ENCODE data around the gene CCNH. TPM values are rescaled to one million over a fixed set of nuclear protein-coding genes. Genes with fewer than 3 reads are reported as not detected.

The CCNH gene
- total RNA-seq (10 to 100 TPM; 16.9 to 24.7 (median 20.0) TPM), polyA plus RNA-seq (10 to 100 TPM; 25.9 to 29.7 TPM)

- no peak for TF ChIP-seq CTCF (IDR thresholded peaks at IDR 0.05)
- FAIRE-seq (peak; percentile 97), ATAC-seq (peak; percentile 96 to 98 (median 98)), DNase-seq (peak; percentile 92 to 98 (median 97))
- H3K9me3 ChIP-seq = no peaks in the 10 kb centered on the region
- H3K4me1 ChIP-seq = peaks cover 8 to 13% (median 10%) of the 10 kb centered on the region in 3 donors
- H3K36me3 ChIP-seq = peaks cover 0 to 4% (median 0%) of the 10 kb centered on the region in 3 donors
- H3K4me3 ChIP-seq = peak within 1 kb of the TSS; percentile 48 to 82 (median 66)
- peak within 1 kb of the TSS; percentile 87 to 99 (median 95) for H3K27ac ChIP-seq
- intact Hi-C loops (cut with DNase I) = no loop called here
- no peaks in the 10 kb centered on the region for H3K27me3 ChIP-seq
- 0% methylated on average over 46 of the region's 46 CpGs for WGBS, 2 donors
These were observed at the start of gene CCNH for GRCh38 chr5:87412630-87413342. Gene CCNH (minus strand): TSS chr5:87412930. CDS start chr5:87412794, 136 bp downstream.

- Histone ChIP-seq H3K9me3 (no peaks in the 10 kb centered on the region), H3K4me3 (no peak overlapping the region), H3K4me1 (no peaks in the 10 kb centered on the region), H3K36me3 (no peaks in the 10 kb centered on the region), H3K27ac (no peak overlapping the region), H3K27me3 (no peaks in the 10 kb centered on the region)
- DNase-seq (no peak), ATAC-seq (no peak), FAIRE-seq (no peak)
- intact Hi-C loops (cut with DNase I) = no loop called here
- TF ChIP-seq CTCF (IDR thresholded peaks at IDR 0.05) = no peak
These were observed 45.0 kb upstream of the CCNH start for GRCh38 chr5:87457706-87458105.

- Histone ChIP-seq H3K27ac (no peak overlapping the region), H3K4me3 (no peak overlapping the region), H3K27me3 (no peaks in the 10 kb centered on the region), H3K4me1 (no peaks in the 10 kb centered on the region), H3K9me3 (no peaks in the 10 kb centered on the region), H3K36me3 (no peaks in the 10 kb centered on the region)
- no peak for TF ChIP-seq CTCF (IDR thresholded peaks at IDR 0.05)
- ATAC-seq (no peak), FAIRE-seq (no peak), DNase-seq (no peak)
- intact Hi-C loops (cut with DNase I) = no loop called here
- WGBS, 2 donors = 67 to 86% methylated on average over 1 of the region's 1 CpG
These were observed 41.1 kb upstream of the CCNH start for GRCh38 chr5:87453801-87454200.

- Histone ChIP-seq H3K9me3 (no peaks in the 10 kb centered on the region), H3K27me3 (no peaks in the 10 kb centered on the region), H3K4me3 (no peak overlapping the region), H3K27ac (no peak overlapping the region), H3K36me3 (no peaks in the 10 kb centered on the region), H3K4me1 (no peaks in the 10 kb centered on the region)
- FAIRE-seq (no peak), ATAC-seq (no peak), DNase-seq (no peak)
- intact Hi-C loops (cut with DNase I) = no loop called here
- no peak for TF ChIP-seq CTCF (IDR thresholded peaks at IDR 0.05)
These were observed 40.1 kb upstream of the CCNH start for GRCh38 chr5:87452837-87453236.

GRCh38 chr5:87442419-87442818 is 29.7 kb upstream of the CCNH start:
- TF ChIP-seq CTCF (IDR thresholded peaks at IDR 0.05) = no peak
- Histone ChIP-seq H3K4me3 (no peak overlapping the region), H3K9me3 (no peaks in the 10 kb centered on the region), H3K36me3 (no peaks in the 10 kb centered on the region), H3K27me3 (no peaks in the 10 kb centered on the region), H3K4me1 (no peaks in the 10 kb centered on the region), H3K27ac (no peak overlapping the region)
- FAIRE-seq = no peak
- 58 to 73% methylated on average over 1 of the region's 1 CpG for WGBS, 2 donors
- intact Hi-C loops (cut with DNase I) = no loop called here
- ATAC-seq = no peak
- DNase-seq = no peak
